OCI-LY3 (cell line): ENCODE measurements around the gene AMT.

ENCODE experiments used
- EZH2phosphoT487 ChIP-seq: fragments of 200-600 bp; shearing (Covaris generic); IDR thresholded peaks from 2 replicates; pipeline ENCODE4 v1.6.1; 2018; ENCODE audit warnings: antibody characterized with exemption, mixed run types, low read depth
- TF ChIP-seq, protein P1 (sequence below): fragments of 200-600, 300-600 bp; sonication (generic); IDR thresholded peaks from 2 replicates; pipeline ENCODE4 v1.5.1; 2014; ENCODE audit warnings: antibody characterized with exemption, low read length, low read depth

DNA sequence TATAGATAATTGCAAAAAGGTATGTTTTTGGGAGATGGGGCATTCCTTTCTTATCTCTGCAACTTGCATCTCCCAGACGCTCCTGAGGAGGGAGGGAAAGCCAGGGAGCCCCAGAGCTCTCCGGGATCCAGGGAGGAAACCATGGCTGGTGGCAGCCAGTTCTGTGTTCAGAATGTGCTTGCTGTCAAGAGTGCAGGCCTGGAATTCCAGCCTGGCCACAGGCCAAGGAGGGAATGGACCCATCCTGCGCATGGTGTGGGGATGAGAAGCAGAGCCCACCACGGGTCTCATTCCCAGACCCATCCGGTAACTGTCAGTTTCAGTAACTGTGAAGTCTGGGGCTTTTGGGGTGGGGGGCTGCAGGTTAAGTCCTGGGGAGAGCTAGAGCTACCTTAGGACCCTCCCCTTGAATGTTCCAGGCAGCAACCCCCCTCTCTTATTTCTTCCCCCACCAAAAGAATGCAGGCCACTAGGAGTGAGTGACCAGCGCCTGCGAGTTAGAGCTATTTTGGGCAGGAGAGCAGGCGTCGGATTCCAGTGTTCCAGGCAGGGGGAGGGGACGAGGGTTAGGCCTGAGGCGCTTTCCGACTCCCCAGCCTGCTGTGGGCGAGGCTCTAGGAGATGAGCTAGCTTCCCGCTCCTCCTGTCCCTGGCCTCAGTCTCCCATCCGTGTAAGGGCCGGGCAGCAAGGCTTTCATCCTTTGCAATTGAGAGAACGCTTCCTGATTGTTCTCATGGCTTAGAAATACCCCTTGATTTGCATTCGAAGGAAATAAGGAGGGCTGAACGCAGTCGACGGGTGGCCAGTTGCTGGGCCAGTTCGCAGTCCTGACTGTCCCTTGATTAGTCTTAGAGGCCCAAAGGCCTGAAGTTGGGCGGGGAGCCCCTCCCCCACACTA is 47.0 kb upstream of the AMT start:
- TF ChIP-seq, protein P1, sequence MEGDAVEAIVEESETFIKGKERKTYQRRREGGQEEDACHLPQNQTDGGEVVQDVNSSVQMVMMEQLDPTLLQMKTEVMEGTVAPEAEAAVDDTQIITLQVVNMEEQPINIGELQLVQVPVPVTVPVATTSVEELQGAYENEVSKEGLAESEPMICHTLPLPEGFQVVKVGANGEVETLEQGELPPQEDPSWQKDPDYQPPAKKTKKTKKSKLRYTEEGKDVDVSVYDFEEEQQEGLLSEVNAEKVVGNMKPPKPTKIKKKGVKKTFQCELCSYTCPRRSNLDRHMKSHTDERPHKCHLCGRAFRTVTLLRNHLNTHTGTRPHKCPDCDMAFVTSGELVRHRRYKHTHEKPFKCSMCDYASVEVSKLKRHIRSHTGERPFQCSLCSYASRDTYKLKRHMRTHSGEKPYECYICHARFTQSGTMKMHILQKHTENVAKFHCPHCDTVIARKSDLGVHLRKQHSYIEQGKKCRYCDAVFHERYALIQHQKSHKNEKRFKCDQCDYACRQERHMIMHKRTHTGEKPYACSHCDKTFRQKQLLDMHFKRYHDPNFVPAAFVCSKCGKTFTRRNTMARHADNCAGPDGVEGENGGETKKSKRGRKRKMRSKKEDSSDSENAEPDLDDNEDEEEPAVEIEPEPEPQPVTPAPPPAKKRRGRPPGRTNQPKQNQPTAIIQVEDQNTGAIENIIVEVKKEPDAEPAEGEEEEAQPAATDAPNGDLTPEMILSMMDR, result no peak
- no peak for TF ChIP-seq EZH2phosphoT487
